Activated CD8-positive, alpha-beta memory T cell treated with anti-CD3 and anti-CD28 coated beads, Interleukin-2, amount 10 ng/mL, durations not matched to agents 7 days and 5 days (primary cell): ENCODE data around the gene OR5C1. TPM values are rescaled to one million over a fixed set of nuclear protein-coding genes. Genes with fewer than 3 reads are reported as not detected.

Experiments
- total RNA-seq, 2 experiments: library from RNA; stranded (reverse); gene quantifications; one replicate each; pipeline ENCODE4 v1.2.3, GENCODE V29; 2021

The OR5C1 gene
- total RNA-seq, 2 experiments from 2014 or later = not detected

Other genes starting within 250 kb of the OR5C1 start
- not detected for gene OR1N2, start 235.8 kb upstream of the OR5C1 start, total RNA-seq
- gene OR1L8, start 205.5 kb upstream of the OR5C1 start, total RNA-seq = not detected
- gene OR1Q1, start 174.2 kb upstream of the OR5C1 start, total RNA-seq = under 1 TPM in 1 of 2 experiments, not detected in 1; 0.40 TPM
- under 1 TPM in 1 of 2 experiments, not detected in 1; 0.41 TPM for gene OR1B1, start 131.3 kb upstream of the OR5C1 start, total RNA-seq
- not detected for gene OR1L1, start 127.2 kb upstream of the OR5C1 start, total RNA-seq
- not detected for gene OR1L3, start 113.8 kb upstream of the OR5C1 start, total RNA-seq
- gene OR1L4, start 64.9 kb upstream of the OR5C1 start, total RNA-seq = not detected
- not detected for gene OR1L6, start 46.6 kb upstream of the OR5C1 start, total RNA-seq
- not detected for gene OR1K1, start 11.2 kb downstream of the OR5C1 start, total RNA-seq
- gene PDCL, start 39.7 kb downstream of the OR5C1 start, total RNA-seq = 10 to 100 TPM; 22.0 to 29.0 TPM
- gene RC3H2, start 116.4 kb downstream of the OR5C1 start, total RNA-seq = 10 to 100 TPM; 49.7 to 53.7 TPM
- 10 to 100 TPM in 1 of 2 experiments, 1 to 10 TPM in 1; 9.4 to 11.7 TPM for gene ZBTB6, start 124.4 kb downstream of the OR5C1 start, total RNA-seq
- gene ZBTB26, start 142.6 kb downstream of the OR5C1 start, total RNA-seq = 1 to 10 TPM; 7.7 to 9.0 TPM
- 10 to 100 TPM; 24.2 to 27.0 TPM for gene RABGAP1, start 152.1 kb downstream of the OR5C1 start, total RNA-seq
- gene GPR21, start 244.7 kb downstream of the OR5C1 start, total RNA-seq = 1 to 10 TPM in 1 of 2 experiments, under 1 TPM in 1; 0.37 to 1.2 TPM